Lower leg skin (tissue), 4 donors: ENCODE data around the gene ISG15. TPM values are rescaled to one million over a fixed set of nuclear protein-coding genes. Genes with fewer than 3 reads are reported as not detected.

Experiments used
- DNase-seq, 2 donors: peaks; one replicate each; pipeline ENCODE4 v3.0.0-alpha.2; 2019; ENCODE audit warnings: low spot score in 2 of 2
- H3K4me3 ChIP-seq: fragments of 200-600 bp; sonication (generic); 2 replicates; pipeline ENCODE4 v1.5.1; 2017; ENCODE audit warnings: mild to moderate bottlenecking, low read depth; ENCODE audit not compliant: poor library complexity, severe bottlenecking
- CTCF ChIP-seq, 3 donors: fragments of 450-650 bp; IDR thresholded peaks; one replicate each; pipeline ENCODE4 v1.5.1; 2016; ENCODE audit warnings: antibody characterized with exemption in 3 of 3, mild to moderate bottlenecking in 3 of 3, moderate library complexity in 2 of 3
- POLR2A ChIP-seq, 2 donors: fragments of 450-650 bp; IDR thresholded peaks; one replicate each; pipeline ENCODE4 v1.6.1; 2016 to 2017; ENCODE audit warnings: antibody characterized with exemption in 2 of 2, mild to moderate bottlenecking in 1 of 2, moderate library complexity in 1 of 2
- WGBS, 2 donors: methylation state at CpG; one replicate each; pipeline ENCODE4 v1.1.5; 2018; 5-methylcytosine and 5-hydroxymethylcytosine counted together
- intact Hi-C: fragments of 100-400 bp; cut with DNase I; formaldehyde crosslinking; loops from one replicate; pipeline ENCODE4 v1.15.0; 2023; ENCODE audit warnings: low total_unique reads
- total RNA-seq, 4 donors: library from RNA; depleted of rRNA; stranded (reverse); fragments of >200 nt; gene quantifications; one replicate each; pipeline ENCODE4 v1.1.0, GENCODE V29; 2016

ISG15 gene
- total RNA-seq, 4 donors from 2014 or later = 3.6 to 12.9 (median 6.0) TPM

GRCh38 chr1:997993-998744 is 15.1 kb upstream of the ISG15 start:
- H3K4me3 ChIP-seq = no peak overlapping the region
- intact Hi-C loops = no loop called here
- WGBS, 2 donors = 19 to 47% methylated on average over 41 to 46 of the region's 75 CpGs
- TF ChIP-seq CTCF (IDR thresholded peaks at IDR 0.05) = no peak
- no peak for DNase-seq

- H3K4me3 ChIP-seq = peak overlapping the region; percentile 14
- intact Hi-C loops = no loop called here
- peak in 1 of 2 donors; percentile 89 for DNase-seq
- 0% methylated on average over 5 to 6 of the region's 27 CpGs for WGBS, 2 donors
- TF ChIP-seq CTCF (IDR thresholded peaks at IDR 0.05) (no peak), POLR2A (IDR thresholded peaks at IDR 0.05) (no peak)
Measured at GRCh38 chr1:998745-998994, 14.6 kb upstream of the ISG15 start.

- peak in 1 of 2 donors; percentile 85 for DNase-seq
- 0 to 1% methylated on average over 15 to 52 of the region's 86 CpGs for WGBS, 2 donors
- intact Hi-C loops = no loop called here
- H3K4me3 ChIP-seq = peak overlapping the region; percentile 14
- TF ChIP-seq POLR2A (IDR thresholded peaks at IDR 0.05) (no peak), CTCF (IDR thresholded peaks at IDR 0.05) (no peak)
Measured at GRCh38 chr1:998995-999724, 14.1 kb upstream of the ISG15 start.

GRCh38 chr1:999725-1000356 is 13.5 kb upstream of the ISG15 start, which contains the start of gene HES4:
Gene HES4 (minus strand): TSS chr1:1000097. CDS start chr1:999973, 124 bp downstream.
- intact Hi-C loops = no loop called here
- 0% methylated on average over 17 to 63 of the region's 95 CpGs for WGBS, 2 donors
- TF ChIP-seq POLR2A (IDR thresholded peaks at IDR 0.05) (no peak), CTCF (IDR thresholded peaks at IDR 0.05) (no peak)
- peak; percentile 78 to 97 for DNase-seq
- peak within 1 kb of the TSS; percentile 50 for H3K4me3 ChIP-seq

GRCh38 chr1:1000357-1001056 is 12.8 kb upstream of the ISG15 start:
- peak; percentile 64 to 96 for DNase-seq
- intact Hi-C loops = no loop called here
- TF ChIP-seq CTCF (IDR thresholded peaks at IDR 0.05) (peak in 1 of 3 donors; percentile 61), POLR2A (IDR thresholded peaks at IDR 0.05) (no peak)
- WGBS, 2 donors = 0 to 2% methylated on average over 35 to 41 of the region's 75 CpGs
- peak overlapping the region; percentile 50 for H3K4me3 ChIP-seq
